GM19025 (cell line): ENCODE results near the gene CCNL2.

ENCODE experiments used
- ATAC-seq: cut with Tn5 transposase; IDR thresholded peaks from one replicate; pipeline ENCODE4 v1.9.1; 2021; ENCODE audit warnings: mild to moderate bottlenecking, low read depth, moderate library complexity; ENCODE audit not compliant: unreplicated experiment

Gene CCNL2

GRCh38 chr1:1347026-1347595, 52.0 kb downstream of the CCNL2 start:
- no peak for ATAC-seq

GRCh38 chr1:1346501-1346890, 52.6 kb downstream of the CCNL2 start:
- no peak for ATAC-seq

- ATAC-seq, result no peak
Measured at GRCh38 chr1:1345860-1346500, 53.2 kb downstream of the CCNL2 start.

- no peak for ATAC-seq
Measured at GRCh38 chr1:1345384-1345783, 53.8 kb downstream of the CCNL2 start.

GRCh38 chr1:1344655-1345361, 54.3 kb downstream of the CCNL2 start:
- ATAC-seq, result no peak

- ATAC-seq, result no peak
Measured at GRCh38 chr1:1343811-1344421, 55.2 kb downstream of the CCNL2 start.

GRCh38 chr1:1342584-1343115, 56.5 kb downstream of the CCNL2 start:
- no peak for ATAC-seq

- ATAC-seq, result no peak
Measured at GRCh38 chr1:1342061-1342562, 57.0 kb downstream of the CCNL2 start.

GRCh38 chr1:1341549-1342021, 57.5 kb downstream of the CCNL2 start:
- ATAC-seq, result no peak

- no peak for ATAC-seq
Measured at GRCh38 chr1:1340791-1341548, 58.2 kb downstream of the CCNL2 start.

- no peak for ATAC-seq
Measured at GRCh38 chr1:1340185-1340584, 59.0 kb downstream of the CCNL2 start.

- no peak for ATAC-seq
Measured at GRCh38 chr1:1338278-1338677, 60.9 kb downstream of the CCNL2 start.

GRCh38 chr1:1337793-1338147, 61.4 kb downstream of the CCNL2 start:
- ATAC-seq, result no peak

GRCh38 chr1:1336931-1337792, 62.0 kb downstream of the CCNL2 start:
- ATAC-seq, result no peak

- ATAC-seq, result no peak
Measured at GRCh38 chr1:1336446-1336845, 62.7 kb downstream of the CCNL2 start.

GRCh38 chr1:1335792-1336248, 63.3 kb downstream of the CCNL2 start:
- ATAC-seq, result no peak
